Activated CD8-positive, alpha-beta memory T cell treated with anti-CD3 and anti-CD28 coated beads, Interleukin-2, amount 50 U/mL, for 24 hours (primary cell): ENCODE results near the gene COMTD1.

Experiments used
- DNase-seq: peaks from one replicate; pipeline ENCODE4 v3.0.0-alpha.2; 2020; ENCODE audit errors: extremely low read depth

Gene COMTD1

DNA sequence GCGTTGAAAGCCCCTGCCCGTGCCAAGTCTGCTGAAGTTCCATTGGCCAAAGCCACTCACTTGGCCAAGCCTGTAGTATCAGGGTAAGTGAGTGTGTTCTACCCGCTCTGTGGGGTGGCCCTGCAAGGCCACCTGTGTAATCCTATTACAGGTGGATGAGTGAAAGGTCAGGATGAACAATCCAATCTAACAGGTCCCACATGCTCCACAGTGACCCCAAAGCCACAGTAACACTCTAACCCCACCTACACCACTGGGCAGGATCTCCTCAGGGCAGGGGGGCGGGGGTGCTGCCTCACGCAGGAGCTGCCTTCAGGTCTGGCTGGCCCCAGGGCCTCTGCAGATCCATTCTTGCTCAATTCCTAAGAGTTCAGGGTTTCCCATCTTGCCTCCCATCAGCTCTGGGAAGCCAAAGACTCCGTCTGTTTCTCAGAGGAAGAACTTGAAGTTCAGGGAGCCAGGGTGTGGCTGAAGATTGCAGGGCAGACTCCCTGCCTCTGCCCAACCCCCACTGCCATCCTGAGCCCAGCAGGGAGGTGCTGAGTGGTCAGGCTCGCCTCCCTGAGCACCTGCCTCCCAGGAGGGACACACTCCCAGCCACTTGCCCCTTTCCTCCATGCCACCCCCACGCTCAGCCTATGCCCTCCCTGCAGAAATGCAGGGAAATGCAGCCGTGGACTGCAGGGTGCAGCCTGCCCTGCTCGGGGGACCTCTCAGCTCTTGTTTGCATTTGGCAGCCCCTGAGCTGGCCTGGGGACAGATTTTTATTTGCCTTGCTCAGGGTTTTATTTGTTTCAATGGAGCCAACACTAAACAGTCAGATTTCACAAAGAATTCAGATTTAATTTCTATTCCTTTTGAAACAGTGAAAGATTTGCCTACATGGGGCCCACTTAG lies 9.8 kb upstream of the COMTD1 start:
- no peak for DNase-seq

DNA sequence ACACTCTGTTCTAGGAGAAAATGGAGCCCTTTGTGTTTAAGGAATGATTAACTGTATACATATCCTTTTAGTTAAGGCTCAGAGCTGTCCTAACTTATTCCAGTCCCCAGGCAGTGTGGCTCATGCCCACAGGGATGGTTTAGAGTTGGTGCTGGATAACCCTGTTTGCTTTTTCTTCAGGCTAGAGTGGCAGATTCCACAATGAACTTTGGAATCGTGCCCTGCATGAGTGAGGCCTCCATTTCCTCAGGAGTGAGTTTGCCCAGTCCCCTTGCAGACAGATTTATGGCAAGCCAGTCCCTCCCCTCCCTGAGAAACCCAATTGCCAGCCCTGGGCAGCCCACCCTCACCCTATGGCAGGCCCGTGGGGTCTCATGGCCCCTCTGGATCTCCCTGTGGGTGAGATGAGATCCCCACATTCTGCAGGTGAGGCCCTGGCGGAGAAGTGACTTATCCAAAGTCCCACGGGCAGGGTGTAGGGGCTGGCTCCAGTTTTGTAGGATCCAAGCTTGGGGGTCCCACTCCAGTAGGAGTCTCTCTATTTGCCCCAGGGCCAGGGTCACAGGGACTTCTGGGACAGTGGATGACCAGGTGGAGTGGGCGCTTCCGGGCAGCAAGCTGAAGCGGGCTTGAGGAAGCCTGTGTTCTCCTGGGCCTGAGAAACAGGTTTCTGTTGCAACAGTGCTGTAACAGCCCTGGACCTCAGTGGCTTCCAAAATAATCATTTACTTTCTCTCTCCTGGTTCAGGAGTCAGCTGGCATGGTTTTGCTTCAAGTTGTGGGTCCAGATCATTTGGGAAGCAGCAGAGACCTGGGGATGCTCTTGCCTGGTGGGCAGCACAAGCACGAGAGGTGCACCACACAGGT lies 9.0 kb upstream of the COMTD1 start:
- no peak for DNase-seq

DNA sequence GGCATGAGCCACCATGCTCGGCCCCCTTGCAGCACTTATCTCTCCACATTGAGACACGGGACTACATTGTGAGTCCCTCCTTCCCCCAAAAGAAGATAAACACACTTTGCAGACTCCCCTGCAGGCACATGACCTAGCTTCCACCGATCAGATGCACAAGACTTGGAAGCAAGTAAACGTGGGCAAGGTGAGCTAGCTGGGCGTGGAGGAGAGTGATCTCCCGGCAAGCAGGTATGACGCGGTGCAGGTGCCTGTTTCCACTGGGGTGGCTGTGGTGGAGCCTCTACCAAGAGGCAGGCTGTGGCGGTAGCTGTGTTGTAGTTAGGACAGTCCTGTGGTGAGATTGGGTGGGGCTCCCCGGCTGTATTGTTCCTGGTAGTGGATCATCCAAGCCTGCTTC lies 7.7 kb upstream of the COMTD1 start:
- DNase-seq = no peak

DNA sequence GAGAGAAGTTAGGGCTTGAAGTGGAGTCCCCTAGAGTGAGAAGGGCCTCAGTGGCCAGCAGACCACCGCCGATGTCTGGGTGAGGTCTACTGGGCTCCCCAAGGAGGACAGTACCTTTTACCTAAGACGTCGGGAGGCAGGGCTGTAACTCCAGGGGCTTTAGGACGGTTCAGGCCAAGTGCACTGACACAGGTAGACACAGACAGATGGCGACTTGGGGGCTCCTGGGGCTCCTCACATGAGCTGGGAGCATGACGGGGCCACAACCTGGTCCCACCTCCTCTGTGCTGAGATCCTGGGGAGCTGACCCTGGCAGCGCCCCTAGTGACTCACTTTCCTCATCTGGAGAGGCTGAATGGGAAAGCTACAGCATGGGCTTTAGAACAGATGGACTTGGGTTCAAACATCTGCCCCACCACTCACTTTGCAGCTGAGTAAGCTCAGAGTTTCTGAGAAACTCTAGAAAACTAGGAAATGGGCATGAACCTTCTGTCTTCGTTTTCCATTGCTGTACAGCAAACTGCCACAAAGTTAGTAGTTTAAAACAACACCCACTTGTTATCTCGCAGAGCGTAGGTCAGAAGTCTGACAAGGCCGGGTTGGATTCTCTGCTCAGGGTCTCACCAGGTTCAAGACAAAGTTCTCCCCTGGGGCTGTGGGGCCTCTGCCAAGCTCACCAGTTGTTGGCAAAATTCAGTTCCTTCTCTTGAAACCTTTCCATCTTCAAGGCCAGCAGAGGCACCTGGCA lies 4.7 kb upstream of the COMTD1 start:
- no peak for DNase-seq

DNA sequence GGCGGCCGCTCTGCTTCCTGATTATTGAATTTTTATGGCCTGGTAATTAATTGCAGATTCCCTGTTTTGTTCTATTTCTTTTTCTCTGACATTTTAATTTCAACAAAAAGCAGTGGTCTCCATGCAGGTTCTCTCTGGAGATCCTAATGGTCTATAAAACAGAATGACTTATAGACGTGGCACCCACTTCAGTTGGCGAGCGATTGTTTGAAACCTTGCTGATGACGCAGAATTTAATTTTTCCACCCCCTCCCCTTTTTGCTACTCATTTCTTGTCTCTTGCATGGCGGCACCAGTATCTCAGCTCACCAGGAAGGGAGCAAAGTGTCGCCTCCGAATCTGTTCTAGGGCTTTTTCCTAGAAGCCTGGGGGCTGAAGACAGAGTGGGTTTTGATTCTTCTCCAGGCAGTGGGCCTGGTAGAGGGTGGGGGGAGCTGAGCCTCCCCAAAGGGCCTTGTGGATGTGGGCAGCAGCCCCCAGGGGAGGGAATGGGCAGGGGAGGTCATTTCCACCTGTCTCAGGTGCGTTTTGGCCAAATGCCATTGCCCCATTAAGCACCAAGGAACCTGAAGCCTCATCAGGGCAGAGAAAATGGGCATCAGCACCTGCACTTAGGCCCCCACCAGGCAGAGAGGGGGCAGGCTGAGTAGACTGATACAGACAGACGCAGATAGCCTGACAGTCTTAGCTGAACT lies 3.5 kb upstream of the COMTD1 start:
- DNase-seq = no peak

DNA sequence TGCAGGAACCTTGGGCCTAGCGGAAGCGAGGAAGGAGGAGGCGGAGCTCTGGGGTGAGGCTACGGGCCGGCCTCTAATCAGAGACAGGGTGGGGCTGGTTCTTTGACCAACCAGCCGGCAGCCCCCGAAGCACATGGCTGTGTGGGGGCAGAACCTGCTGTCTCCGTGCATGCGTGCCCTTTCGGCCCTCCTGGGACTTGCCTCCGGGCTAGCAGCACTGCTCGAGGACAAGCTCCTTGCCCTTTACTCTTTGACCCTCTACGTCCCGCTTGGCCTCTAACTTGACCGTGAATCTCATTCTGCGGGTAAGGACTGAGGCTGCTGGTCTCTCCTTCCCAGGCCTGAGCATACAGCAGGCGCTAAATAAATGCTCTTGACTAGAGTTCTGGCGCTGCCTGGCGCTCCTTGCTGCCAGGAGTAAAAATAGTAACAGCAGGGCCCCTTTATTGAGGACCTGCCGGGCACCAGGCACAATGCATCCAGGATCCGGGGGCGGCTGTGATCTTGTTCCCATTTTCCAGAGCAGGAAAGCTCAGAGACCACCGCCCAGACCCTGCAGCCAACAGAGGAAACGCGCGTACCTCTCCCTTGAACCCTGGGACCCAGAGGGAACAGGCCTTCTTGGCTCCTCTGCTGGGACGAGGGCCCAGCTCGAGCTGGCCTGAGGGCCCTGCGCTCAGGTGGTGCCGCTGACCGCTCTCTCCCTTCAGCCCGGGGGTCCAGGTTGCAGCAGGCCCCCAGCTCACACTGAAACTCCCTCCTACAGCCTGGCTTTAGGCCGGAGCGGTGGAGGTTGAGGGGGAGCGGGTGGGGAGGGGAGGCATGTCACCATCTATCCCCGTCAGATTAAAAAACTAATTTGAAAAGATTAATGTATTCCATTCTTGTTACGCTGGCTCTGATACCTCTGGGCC lies 2.7 kb upstream of the COMTD1 start:
- no peak for DNase-seq

DNA sequence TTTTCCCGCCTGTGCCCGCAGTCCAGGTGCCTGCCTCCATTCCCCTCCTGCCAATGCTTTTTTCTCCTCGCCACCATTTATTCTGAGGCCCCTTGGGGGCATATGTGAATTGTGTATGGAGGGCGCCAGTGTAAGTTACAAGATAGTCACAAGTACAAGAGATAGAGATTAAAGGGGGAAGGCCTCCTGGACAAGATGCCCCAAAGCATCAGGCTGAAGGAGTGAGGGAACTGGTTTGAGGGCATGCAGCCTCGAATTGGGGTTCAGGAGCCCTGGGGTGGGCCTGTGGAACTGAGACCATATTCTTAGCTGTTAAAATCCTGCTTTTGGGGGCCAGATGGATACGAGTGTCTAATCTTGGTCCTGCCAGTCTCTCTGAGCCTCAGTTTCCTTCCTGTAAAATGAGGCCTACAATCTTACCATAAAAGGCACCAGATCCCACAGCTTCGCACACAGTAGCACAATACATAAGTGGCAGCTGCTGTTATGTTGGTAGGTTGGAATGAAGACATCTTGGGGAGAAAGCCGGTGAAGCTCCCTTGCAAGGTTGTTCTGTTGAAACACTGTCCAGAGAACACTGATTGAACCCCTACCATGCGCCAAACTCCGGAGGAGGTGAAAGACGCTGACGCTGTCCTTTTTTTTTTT lies 545 bp upstream of the COMTD1 start:
- DNase-seq = no peak

DNA sequence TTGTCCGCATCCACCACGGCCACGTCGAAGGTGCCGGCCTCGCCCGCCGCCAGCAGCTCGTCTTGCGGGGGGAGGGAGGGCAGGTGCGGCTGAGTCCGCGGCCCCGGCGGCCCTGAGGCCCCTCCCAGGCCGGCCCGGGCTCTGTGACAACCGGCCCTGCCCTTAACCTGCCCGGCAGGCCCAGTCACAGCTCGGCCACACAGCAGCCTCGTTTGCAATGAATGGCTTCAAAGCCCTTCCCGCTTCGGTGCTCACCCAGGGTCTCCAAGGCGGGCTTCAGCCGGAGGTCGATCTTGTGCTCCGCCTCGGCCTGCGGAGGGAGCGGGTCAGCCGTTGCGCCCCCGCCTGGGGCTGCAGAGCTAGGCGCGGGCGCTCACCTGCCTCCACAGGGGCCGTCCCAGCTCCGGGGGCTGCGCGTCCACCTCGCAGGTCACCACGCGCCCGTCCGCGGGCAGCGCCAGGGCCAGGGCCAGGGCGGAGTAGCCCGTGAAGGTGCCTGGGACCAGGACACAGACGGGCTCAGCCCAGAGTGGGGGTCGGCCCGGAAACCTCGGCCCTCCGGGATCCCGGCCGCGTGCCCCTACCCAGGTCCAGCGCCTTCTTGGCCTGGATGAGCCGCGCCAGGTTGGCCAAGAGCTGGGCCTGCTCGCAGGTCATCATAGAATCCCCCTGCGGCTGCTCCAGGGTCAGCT lies 928 bp downstream of the COMTD1 start:
- no peak for DNase-seq

DNA sequence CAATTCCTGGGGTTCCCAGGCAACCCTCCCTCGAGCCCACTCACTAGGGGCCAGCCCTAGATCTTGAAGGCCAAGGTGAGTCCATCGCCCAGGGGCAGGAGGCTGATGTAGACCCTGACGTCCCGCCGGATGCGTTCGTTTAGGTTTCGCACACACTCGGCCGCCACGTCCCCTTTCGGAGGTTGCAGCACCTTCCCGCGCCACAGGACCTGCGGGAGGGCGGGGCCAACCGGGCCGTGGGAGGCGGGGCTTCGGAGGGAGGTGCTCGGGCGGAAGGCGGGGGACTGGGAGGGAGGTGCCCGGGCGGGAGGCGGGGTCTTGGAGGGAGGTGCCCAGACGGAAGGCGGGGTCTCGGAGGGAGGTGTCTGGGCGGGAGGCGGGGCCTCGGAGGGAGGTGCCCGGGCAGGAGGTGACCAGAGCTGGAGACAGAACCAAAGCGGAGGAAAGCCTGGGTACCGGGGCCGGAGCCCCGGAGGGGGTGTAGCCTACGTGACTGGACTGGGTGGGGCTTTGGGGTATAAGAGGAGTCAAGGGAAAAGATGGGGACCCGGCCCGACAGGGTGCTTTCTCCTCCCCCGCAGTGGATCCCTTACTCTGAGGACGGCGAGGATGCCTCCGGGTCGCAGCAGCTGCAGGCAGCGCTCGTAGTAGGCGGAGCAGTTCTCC lies 1.6 kb downstream of the COMTD1 start:
- peak; percentile 86 for DNase-seq

DNA sequence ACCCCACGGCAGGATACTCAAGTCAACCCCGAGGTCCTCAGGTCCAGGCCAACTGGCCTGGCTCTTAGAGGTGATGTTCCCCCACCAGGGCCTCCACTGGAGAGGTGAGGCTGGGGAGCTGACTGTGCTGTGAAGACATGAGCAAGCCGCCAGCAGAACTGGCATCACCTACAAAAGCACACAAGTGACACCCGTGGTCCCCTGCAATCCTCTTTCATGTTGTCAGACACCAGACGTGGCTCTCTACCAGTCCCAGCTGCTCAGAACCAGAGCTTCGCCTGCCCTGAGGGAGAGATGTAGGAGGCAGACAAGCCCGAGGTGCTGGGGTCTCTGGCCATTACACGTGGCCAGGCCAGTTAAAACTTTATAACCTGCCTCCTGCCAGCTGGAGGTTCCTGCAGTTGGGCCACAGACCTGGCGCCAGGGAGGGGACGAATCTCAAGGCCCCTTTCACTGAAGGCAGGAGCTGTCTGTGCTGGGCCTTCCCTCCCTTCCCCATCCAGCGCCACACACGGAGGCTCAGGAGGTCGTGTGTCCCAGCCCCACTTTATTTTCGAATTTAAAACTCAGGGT lies 2.2 kb downstream of the COMTD1 start:
- DNase-seq = no peak

DNA sequence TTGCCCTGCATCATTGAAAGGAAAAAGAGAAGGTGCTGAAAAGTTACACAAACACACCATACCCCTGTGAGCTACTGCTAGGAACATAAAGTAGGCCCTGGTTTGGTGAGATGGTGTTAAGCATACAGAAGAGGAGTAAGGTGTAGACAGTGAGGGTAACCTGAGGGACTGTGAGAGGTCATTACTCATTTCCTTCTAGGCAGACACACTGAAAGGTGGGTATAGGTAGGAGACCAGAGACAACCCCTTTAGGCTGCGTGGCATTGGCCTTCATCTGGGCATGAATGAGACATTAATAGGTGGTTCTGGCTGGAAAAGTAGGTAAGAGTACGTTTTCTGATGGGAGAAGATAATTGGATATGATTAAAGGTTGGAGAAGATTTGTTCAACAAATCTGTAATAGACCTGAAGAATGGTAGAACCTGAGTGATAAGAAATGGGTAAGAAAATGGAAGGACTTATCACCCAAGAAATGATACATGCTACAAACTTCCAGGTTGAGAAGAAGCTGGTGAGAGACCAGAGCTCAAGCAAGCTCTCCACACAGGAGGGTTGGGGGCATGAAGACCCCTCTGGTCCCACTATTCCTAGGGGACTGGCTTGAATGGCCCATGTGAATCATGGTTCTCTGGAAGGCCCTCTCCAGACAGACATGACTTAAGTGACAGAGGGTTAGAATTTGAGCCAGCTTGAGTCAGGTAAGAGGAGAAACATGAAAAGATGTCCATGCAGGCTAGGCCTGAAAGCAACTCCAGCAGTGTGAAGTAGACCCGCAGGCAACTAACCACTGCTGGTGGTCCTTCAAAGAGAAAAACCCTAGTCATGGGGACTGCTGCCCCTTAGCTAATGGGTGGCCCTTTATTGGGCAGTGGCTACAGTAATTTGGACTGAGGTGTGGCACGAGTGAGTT lies 3.8 kb downstream of the COMTD1 start:
- no peak for DNase-seq

DNA sequence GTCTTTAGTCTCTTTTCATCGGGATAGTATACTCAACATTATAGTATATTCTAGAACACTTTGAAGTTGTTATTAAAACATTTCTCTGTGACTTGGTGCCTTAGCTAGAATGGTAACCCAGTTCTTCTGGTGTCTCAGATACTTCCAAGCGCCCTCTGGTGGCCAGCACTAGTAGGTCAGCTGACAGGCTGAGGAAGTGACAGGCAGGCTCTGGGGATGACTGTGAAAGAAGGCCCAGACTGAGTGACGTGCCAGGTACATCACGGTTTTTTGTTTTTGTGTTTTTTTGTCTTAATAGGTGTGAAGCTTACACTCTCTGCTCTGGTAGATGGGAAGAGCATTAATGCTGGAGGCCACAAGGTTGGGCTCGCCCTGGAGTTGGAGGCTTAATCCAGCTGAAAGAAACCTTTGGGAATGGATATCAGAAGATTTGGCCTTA lies 5.1 kb downstream of the COMTD1 start:
- DNase-seq = peak; percentile 91

DNA sequence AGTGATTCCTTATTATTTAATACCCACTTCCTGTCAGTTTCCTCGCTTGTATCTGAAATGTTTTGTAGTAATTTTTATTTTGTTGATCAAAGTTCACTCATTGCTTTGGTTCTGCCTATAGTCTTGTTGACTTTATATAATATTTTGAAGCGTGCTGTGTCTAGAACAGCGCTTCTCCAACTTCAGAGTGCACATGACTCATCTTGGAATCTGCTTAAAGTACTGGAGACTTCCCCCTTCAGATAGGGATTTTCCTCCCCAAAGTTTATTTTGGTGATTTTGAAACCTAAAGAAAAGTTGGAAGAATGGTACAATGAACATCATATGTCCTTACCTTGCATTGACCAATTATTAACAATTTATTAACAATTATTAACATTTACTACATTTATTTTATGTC lies 5.8 kb downstream of the COMTD1 start:
- no peak for DNase-seq

DNA sequence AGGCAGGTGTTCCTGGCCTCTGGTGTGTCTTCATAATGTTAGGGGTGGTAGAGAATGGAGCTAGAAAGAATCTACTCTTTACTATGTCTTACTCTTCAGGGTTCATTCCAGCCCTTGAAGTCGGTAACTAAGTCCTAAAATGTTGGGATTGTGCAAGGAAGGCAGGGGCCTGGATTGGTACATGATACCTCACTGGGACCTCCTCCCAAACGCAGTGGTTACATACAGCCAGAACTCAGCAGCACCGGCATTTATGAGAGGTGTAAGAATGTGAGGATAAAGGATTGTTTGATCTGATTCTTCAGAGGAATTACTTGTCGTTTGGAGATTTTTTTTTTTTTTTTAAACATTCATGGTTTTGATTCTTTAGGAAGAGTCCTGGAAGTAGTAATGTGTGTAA lies 6.9 kb downstream of the COMTD1 start:
- DNase-seq = no peak

DNA sequence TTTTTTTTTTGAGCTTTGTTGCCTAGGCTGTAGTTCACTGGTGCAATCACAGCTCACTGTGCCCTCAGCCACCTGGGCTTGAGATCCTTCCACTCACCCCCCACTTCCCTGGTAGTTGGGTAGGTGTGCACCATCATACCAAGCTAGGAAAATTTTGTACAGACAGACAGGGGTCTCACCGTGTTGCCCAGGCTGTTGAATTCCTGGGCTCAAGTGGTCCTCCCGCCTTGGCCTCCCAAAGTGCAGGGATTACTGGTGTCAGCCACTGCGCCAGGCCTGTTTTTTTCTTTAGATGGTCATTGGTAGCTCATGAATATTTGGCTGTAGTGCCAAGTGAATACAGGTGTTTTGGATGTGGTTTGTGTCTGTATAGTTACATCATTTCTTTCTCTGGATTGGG lies 7.5 kb downstream of the COMTD1 start:
- no peak for DNase-seq

DNA sequence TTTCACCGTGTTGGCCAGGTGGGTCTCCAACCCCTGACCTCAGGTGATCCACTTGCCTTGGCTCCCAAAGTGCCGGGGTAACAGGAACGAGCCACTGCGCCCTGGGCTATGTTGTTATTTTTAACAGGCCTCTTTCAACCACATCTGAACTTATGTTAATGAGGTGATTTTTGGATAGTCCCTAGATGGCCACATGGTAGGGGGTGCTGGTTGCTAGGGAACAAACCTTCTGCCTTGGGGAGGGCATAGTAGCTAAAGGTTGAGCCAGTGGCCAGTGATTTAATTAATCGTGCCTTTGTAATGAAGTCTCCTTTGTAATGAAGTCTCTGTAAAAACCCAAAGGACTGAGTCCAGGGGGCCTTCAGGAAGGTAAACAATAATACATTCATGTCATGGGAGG lies 9.1 kb downstream of the COMTD1 start:
- no peak for DNase-seq

DNA sequence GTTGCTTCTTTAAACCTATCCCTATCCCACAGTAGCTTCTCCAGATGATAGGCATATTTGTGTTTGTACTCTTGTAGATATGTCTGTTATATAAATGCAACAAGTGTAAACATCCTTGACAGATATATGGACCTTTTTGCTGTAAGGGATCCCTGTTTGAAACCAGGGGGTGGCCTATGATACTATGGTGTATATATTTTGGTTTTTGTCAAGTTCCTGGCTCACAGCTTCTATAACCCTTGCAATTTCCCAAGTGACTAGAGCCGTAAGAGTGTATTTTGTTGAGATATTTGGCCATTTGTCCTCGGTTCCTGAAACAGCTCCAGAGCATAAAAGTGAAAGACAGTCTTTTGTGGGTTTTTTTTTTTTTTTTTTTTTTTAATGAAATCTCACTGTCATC lies 9.7 kb downstream of the COMTD1 start:
- DNase-seq = no peak
